OCI-LY7 (cell line): ENCODE results near the gene MAP1B. TPM values are rescaled to one million over a fixed set of nuclear protein-coding genes. Genes with fewer than 3 reads are reported as not detected.
"Not testable (repeated sequence)": the region's sequence is repeated elsewhere in the genome, so short reads cannot be mapped to it uniquely, and the experiment has no call there.

Experiments used
- BruUV-seq: library from RNA; stranded (reverse); fragments of 400-500 nt; replicated peaks from 2 replicates; lab custom pipeline; 2021; lab: Mats Ljungman, UMichigan
- CTCF ChIA-PET: fragments of 300-600 bp; sonication (Branson Sonifier 250); formaldehyde crosslinking; loops from one replicate; lab custom pipeline; 2022; ENCODE audit warnings: antibody characterized with exemption; ENCODE audit not compliant: unreplicated experiment; lab: Charles Lee
- POLR2A ChIA-PET: fragments of 300-600 bp; sonication (Branson Sonifier 250); formaldehyde crosslinking; loops from one replicate; lab custom pipeline; 2022; ENCODE audit warnings: antibody characterized with exemption; lab: Charles Lee
- DNase-seq: peaks from one replicate; pipeline ENCODE4 v3.0.0-alpha.2; 2015; ENCODE audit warnings: low spot score
- H2AFZ ChIP-seq: fragments of 200-600 bp; sonication (generic), shearing (Covaris generic); 2 replicates; pipeline ENCODE4 v1.6.1; 2014; ENCODE audit warnings: mild to moderate bottlenecking, antibody characterized with exemption, low read length, moderate library complexity
- H3K27ac ChIP-seq: fragments of 200-600 bp; sonication (generic); 2 replicates; pipeline ENCODE4 v1.5.1; 2014; ENCODE audit warnings: mixed run types, low read depth, mild to moderate bottlenecking, moderate library complexity, low read length, inconsistent platforms; ENCODE audit not compliant: poor library complexity, severe bottlenecking
- H3K36me3 ChIP-seq: fragments of 200-600 bp; sonication (generic); 2 replicates; pipeline ENCODE4 v1.6.1; 2014; ENCODE audit warnings: mild to moderate bottlenecking, antibody characterized with exemption, low read length, moderate library complexity, mixed read lengths; ENCODE audit not compliant: insufficient read depth
- H3K4me1 ChIP-seq: fragments of 200-600 bp; sonication (generic); 2 replicates; pipeline ENCODE4 v1.5.1; 2014; ENCODE audit warnings: mild to moderate bottlenecking, low read length; ENCODE audit not compliant: insufficient read depth, poor library complexity, severe bottlenecking
- H3K4me2 ChIP-seq: fragments of 200-600 bp; sonication (generic); 2 replicates; pipeline ENCODE4 v1.6.1; 2014; ENCODE audit warnings: mild to moderate bottlenecking, low read length
- H3K4me3 ChIP-seq: fragments of 200-600 bp; sonication (generic); 2 replicates; pipeline ENCODE4 v1.5.1; 2014; ENCODE audit warnings: mild to moderate bottlenecking, low read depth, low read length; ENCODE audit not compliant: poor library complexity, severe bottlenecking
- H3K79me2 ChIP-seq: fragments of 200-600 bp; sonication (generic); 2 replicates; pipeline ENCODE4 v1.6.1; 2016; ENCODE audit warnings: low read depth, mild to moderate bottlenecking, low read length, moderate library complexity, mixed read lengths; ENCODE audit not compliant: insufficient read depth
- H3K9me2 ChIP-seq: fragments of 200-600 bp; sonication (generic); 2 replicates; pipeline ENCODE4 v1.6.1; 2016; ENCODE audit warnings: mild to moderate bottlenecking, low read length, mixed read lengths; ENCODE audit not compliant: insufficient read depth
- H3K9me3 ChIP-seq: fragments of 200-600 bp; sonication (generic); 2 replicates; pipeline ENCODE4 v1.6.1; 2014; ENCODE audit warnings: mild to moderate bottlenecking, mixed run types, low read length, mixed read lengths
- H4K20me1 ChIP-seq: fragments of 200-600 bp; sonication (generic); 2 replicates; pipeline ENCODE4 v1.6.1; 2014; ENCODE audit warnings: mild to moderate bottlenecking, antibody characterized with exemption, low read length, moderate library complexity, mixed read lengths; ENCODE audit not compliant: insufficient read depth
- CTCF ChIP-seq: fragments of 200-600 bp; sonication (generic); conservative IDR thresholded peaks from 2 replicates; pipeline ENCODE4 v1.5.1; 2014; ENCODE audit warnings: mild to moderate bottlenecking, antibody characterized with exemption, low read length, moderate library complexity, mixed read lengths
- EZH2phosphoT487 ChIP-seq: fragments of 200-600 bp; sonication (generic); IDR thresholded peaks from 2 replicates; pipeline ENCODE4 v1.6.1; 2018; ENCODE audit warnings: low read depth, borderline replicate concordance, mild to moderate bottlenecking, mixed run types, antibody characterized with exemption, low read length, moderate library complexity, mixed read lengths
- intact Hi-C: fragments of 100-400 bp; cut with micrococcal nuclease; formaldehyde crosslinking; loops from one replicate; pipeline ENCODE4 v1.10.0; 2022; ENCODE audit not compliant: unreplicated experiment
- total RNA-seq, 2 experiments: library from RNA; depleted of rRNA in 1 of 2; stranded (reverse); fragments of >200 nt in 1 of 2; shearing (Covaris generic) in 1 of 2; gene quantifications; 2 replicates each; pipeline ENCODE4 v1.2.3, GENCODE V29; 2014 to 2022

MAP1B gene
- total RNA-seq, 2 experiments from 2014 or later = not detected

DNA sequence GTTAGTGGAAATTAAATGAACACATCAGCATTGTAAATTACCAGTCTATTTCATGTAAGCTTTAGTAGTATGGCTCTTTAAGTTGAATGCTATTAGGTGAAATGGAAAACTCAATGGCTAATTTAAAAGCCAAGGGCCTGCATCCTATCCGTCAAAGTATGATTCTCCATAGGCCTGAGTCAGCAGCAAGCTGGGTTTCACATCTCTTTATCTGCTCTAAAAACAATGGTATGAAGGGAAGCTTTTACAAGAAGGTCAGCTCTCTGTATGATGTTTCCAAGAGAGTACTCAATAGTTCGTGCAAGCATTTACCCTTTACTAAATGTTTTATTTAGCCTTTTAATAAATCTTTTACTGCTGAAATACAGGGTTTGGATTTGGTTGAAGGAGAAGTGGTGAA lies 62.8 kb downstream of the MAP1B start:
- ChIA-PET POLR2A (interaction anchor here (1.5 kb wide), 1 partner anchor 38 kb away, joined by 3 read pairs; no protein-coding TSS in a partner anchor), CTCF (no interaction called here)
- no peak overlapping the region for H2AFZ ChIP-seq
- H3K27ac ChIP-seq = no peak overlapping the region
- no peaks in the 10 kb centered on the region for H3K9me2 ChIP-seq
- H3K9me3 ChIP-seq = no peaks in the 10 kb centered on the region
- DNase-seq = no peak
- no peaks in the 10 kb centered on the region for H3K36me3 ChIP-seq
- no peak overlapping the region for H3K4me2 ChIP-seq
- intact Hi-C loops = no loop called here
- no peaks in the 10 kb centered on the region for H3K4me1 ChIP-seq
- TF ChIP-seq EZH2phosphoT487 = no peak
- no peak for TF ChIP-seq CTCF
- H3K4me3 ChIP-seq = no peak overlapping the region
- H3K79me2 ChIP-seq = no peaks in the 10 kb centered on the region
- H4K20me1 ChIP-seq = no peaks in the 10 kb centered on the region
- no TSS peak for BruUV-seq

GRCh38 chr5:72171181-72171580 lies 63.9 kb downstream of the MAP1B start:
- BruUV-seq, CTCF ChIA-PET: not testable (repeated sequence)

DNA sequence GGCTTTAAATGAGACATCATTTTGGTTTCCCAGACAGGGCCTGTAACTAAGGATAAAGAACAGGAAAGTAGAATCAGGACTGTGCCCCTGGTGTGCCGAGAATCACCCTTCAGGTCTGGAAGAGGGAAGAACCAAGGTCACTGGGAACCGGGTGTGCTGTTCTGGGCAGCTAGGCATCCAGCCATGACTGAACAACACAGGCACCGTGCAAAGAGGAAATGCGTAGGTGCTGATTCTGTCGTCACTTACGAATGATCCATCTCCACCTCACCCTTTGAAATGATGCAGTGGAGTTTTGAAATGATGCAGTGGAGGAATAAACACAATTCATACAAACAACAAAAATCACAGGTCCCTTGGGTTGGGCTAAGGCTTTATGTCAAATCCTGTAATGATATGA lies 64.4 kb downstream of the MAP1B start:
- no peaks in the 10 kb centered on the region for H4K20me1 ChIP-seq
- ChIA-PET CTCF (no interaction called here), POLR2A (no interaction called here)
- H3K9me3 ChIP-seq = no peaks in the 10 kb centered on the region
- TF ChIP-seq CTCF (no peak), EZH2phosphoT487 (no peak)
- H3K4me3 ChIP-seq = no peak overlapping the region
- intact Hi-C loops = no loop called here
- H3K4me2 ChIP-seq = no peak overlapping the region
- no peak overlapping the region for H2AFZ ChIP-seq
- no peaks in the 10 kb centered on the region for H3K9me2 ChIP-seq
- no peak for DNase-seq
- no peaks in the 10 kb centered on the region for H3K36me3 ChIP-seq
- no peaks in the 10 kb centered on the region for H3K79me2 ChIP-seq
- H3K27ac ChIP-seq = no peak overlapping the region
- no TSS peak for BruUV-seq
- H3K4me1 ChIP-seq = no peaks in the 10 kb centered on the region

More at GRCh38 chr5:72171181-72171580, 63.9 kb downstream of the MAP1B start:
- intact Hi-C loops, H3K4me1 ChIP-seq, H3K9me3 ChIP-seq, H2AFZ ChIP-seq, H4K20me1 ChIP-seq, H3K4me3 ChIP-seq, H3K79me2 ChIP-seq, H3K27ac ChIP-seq, H3K4me2 ChIP-seq, DNase-seq, H3K36me3 ChIP-seq, H3K9me2 ChIP-seq: not testable (repeated sequence)
- POLR2A ChIA-PET = interaction anchor here (1.5 kb wide), 1 partner anchor 37 kb away, joined by 3 read pairs; no protein-coding TSS in a partner anchor
